COLO668 (cell line): ENCODE measurements around the gene CAPN1.
A peak's percentile ranks its signal among the peaks of the same experiment; 100 is the strongest.
"Not testable (repeated sequence)": the region's sequence is repeated elsewhere in the genome, so short reads cannot be mapped to it uniquely, and the experiment has no call there.

Source experiments
- DNase-seq: peaks from one replicate; lab custom pipeline; 2025; ENCODE audit not compliant: unreplicated experiment; lab: John Stamatoyannopoulos, UW

The CAPN1 gene

GRCh38 chr11:65159012-65159411 is 22.7 kb upstream of the CAPN1 start:
- DNase-seq: no peak

- no peak for DNase-seq
These were observed 21.1 kb upstream of the CAPN1 start for GRCh38 chr11:65160643-65161042.

GRCh38 chr11:65163684-65164083 is 18.0 kb upstream of the CAPN1 start:
- DNase-seq: no peak

GRCh38 chr11:65165410-65166317 is 16.1 kb upstream of the CAPN1 start:
- DNase-seq: no peak

GRCh38 chr11:65166893-65167292 is 14.8 kb upstream of the CAPN1 start:
- DNase-seq: no peak

- no peak for DNase-seq
These were observed 14.1 kb upstream of the CAPN1 start for GRCh38 chr11:65167656-65168055.

- DNase-seq: no peak
These were observed 12.5 kb upstream of the CAPN1 start for GRCh38 chr11:65169164-65169641.

GRCh38 chr11:65170058-65170534 is 11.6 kb upstream of the CAPN1 start, which contains the start of gene SPDYC:
TSS of gene SPDYC (plus strand) at chr11:65170233. CDS start at chr11:65171358, 1,125 bp downstream.
- no peak for DNase-seq

GRCh38 chr11:65172600-65172999 is 9.1 kb upstream of the CAPN1 start:
- DNase-seq: no peak

GRCh38 chr11:65174571-65175010 is 7.1 kb upstream of the CAPN1 start:
- not testable (repeated sequence) for DNase-seq

GRCh38 chr11:65180877-65181568 is 705 bp upstream of the CAPN1 start:
- peak; percentile 75 for DNase-seq

GRCh38 chr11:65182258-65183170 is 786 bp downstream of the CAPN1 start:
- peak; percentile 67 for DNase-seq

- peak; percentile 34 for DNase-seq
These were observed 1.6 kb downstream of the CAPN1 start for GRCh38 chr11:65183201-65183891.

GRCh38 chr11:65184146-65184545 is 2.4 kb downstream of the CAPN1 start:
- no peak for DNase-seq

GRCh38 chr11:65185171-65185570 is 3.4 kb downstream of the CAPN1 start:
- DNase-seq: no peak

GRCh38 chr11:65185869-65186341 is 4.2 kb downstream of the CAPN1 start:
- no peak for DNase-seq

GRCh38 chr11:65186701-65187100 is 5.0 kb downstream of the CAPN1 start:
- DNase-seq: no peak

GRCh38 chr11:65187146-65187675 is 5.5 kb downstream of the CAPN1 start:
- no peak for DNase-seq

GRCh38 chr11:65187971-65188461 is 6.3 kb downstream of the CAPN1 start:
- DNase-seq: no peak
